ENCODE results near the gene CAND1.

The CAND1 gene

DNA sequence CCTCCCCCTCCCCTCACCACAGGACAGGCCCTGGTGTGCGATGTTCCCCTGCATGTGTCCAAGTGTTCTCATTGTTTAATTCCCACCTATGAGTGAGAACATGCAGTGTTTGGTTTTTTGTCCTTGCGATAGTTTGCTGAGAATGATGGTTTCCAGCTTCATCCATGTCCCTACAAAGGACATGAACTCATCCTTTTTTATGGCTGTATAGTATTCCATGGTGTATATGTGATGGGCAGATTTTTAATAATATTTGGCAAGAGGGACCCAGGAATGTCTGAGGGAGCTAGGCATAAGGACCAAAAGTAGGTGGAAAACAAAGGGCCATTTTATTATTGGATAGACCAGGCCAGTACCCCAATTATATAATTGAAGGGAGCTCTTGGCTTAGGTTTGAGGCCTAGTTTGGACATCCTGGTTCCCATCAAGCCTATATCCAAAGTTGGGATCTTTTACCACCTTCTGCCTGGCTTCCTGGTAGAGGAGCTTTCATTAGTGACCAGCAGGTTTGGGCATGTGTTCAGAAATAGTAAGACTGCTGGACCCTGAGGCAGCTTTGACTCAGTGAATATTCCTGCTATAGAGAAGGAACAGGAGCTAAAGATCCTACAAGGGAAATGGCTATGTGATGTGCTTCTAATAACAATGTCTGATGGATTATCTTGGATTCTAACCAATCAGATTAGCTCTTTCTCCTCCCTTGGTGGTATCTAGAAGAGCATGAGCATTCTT lies 76.0 kb downstream of the CAND1 start:
- DNase-seq (ENCODE audit: low spot score), result no peak

DNA sequence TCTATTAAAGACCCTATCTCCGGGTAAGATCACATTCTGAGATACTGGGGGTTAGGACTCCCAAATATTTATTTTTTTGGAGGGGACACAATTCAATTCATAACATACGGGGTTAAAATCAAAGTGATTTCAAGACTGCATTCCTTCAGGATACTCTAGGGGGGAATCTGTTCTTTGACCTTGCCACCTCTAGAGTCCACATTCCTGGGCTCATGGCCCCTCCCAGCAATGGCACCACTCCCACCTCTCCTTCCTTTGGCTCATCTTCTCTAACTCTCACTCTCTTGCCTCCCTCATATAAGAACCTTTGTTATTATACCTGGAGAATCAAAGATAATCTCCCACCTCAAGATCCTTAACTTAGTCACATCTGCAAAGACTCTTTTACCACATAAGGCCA lies 79.5 kb downstream of the CAND1 start:
- DNase-seq (ENCODE audit: low spot score), result no peak

DNA sequence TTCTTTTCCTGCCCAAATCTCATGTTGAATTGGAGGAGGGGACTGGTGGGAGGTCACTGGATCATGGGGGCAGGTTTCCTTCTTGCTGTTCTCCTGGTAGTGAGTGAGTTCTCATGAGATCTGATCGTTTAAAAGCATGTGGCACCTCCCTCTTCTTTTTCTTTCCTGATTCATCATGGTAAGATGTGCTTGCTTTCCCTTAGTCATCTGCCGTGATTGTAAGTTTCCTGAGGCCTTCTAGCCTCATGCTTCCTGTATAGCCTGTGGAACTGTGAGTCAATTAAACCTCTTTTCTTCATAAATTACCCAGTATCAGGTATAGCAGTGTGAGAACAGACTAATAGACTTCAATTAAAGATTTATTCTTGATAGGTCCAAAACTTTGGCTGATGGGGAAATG lies 83.5 kb downstream of the CAND1 start:
- DNase-seq (ENCODE audit: low spot score), result no peak

DNA sequence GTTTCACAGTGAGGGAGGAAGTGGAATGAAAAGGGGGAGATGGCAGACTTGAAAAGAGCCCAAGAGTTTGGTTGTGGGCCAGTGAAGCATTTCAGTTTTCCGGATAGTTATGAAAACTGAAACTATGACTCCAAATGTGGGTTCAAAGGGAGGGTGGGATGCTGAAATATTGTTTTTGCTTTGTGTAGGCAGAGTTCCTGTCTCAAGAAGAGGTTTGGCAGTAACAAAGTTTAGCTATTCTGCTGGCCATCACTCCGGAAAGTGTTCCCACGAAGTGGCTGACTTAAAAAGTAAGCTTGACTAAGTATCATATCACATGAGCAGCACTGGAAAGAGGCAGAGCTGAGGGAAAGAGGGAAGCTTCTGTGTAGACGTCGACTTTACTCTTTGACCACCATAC lies 85.2 kb downstream of the CAND1 start:
- no peak for DNase-seq (ENCODE audit: low spot score)

DNA sequence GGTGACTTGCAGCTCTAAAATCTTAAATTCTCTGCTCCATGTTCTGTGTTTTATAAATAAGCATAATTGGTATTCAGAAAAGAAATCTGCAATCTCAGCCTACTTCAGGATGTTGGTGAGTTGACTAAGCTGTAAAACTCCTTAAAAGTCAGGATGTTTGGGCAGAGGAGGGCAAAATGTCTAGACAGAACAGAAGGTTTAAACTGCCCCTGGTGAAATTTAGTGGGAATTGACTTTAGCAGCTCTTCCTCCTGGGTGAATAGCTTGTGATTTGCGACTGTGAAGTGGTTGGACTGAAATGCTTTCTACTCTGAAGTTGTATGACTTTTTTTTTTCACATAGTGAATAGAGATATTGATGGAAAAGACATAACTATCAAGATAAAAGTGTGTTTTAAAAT lies 85.8 kb downstream of the CAND1 start:
- DNase-seq (ENCODE audit: low spot score), result no peak

DNA sequence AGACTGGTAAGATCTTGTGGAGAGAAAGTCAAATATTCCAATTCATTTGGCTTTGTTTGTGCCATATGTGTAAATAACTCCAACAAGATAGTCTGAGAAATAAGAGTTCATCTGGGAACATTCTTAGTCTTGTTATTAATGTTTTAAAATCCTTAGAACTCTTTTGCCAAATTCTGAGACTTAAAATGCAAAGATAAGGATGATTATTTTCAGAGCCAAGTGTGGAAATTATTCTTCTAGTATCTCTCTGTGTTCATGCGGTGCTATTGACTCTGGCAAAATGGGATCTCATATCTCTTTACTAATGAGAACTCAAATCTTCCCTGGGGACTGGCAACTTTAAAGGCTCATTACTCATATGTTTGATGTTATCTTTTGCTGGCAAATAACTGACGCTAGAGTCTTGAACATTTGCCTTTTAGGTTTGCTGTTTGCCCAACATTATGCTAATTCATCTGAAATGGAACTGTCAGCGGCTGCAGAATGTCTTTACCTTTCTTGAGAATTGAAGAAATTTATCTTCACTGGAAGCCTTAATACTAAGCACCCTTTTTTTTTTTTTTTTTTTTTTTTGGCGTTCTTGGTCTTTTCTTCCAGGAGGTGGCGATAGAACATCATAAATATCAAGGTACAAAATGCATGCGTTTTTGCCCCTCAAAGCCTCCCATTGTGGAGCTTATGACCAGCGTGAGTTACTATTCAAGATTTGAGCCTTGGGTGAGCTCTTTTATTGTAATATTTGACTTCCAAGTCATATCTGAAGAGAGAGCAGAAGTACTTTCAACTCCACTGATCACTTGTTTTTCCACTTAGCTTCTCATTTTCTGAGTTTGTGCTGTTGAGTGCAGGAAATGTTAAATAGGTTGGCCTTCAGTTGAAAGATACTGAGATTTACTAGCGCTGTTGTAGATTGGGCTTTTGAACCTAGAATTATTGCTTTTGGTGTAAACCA lies 86.5 kb downstream of the CAND1 start:
- DNase-seq (ENCODE audit: low spot score), result peak; percentile 33

DNA sequence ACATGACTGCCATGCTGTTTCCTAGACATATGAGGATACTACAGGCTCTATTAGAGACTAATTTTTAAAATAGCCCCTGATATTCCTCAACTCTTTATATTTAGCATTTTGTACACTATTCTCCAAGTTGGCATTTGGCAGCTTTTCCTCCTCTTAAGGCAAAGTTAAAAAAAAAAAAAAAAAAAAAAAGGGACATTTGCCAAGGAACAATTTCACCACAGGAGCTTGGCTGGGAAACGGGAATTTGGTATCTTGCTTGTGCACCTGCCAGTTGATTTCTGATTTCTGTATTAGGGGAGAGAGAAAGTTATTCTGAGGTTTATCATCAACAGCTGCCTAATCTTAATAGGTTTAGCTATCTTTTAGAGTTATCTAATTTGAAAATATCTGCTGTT lies 87.2 kb downstream of the CAND1 start:
- no peak for DNase-seq (ENCODE audit: low spot score)

DNA sequence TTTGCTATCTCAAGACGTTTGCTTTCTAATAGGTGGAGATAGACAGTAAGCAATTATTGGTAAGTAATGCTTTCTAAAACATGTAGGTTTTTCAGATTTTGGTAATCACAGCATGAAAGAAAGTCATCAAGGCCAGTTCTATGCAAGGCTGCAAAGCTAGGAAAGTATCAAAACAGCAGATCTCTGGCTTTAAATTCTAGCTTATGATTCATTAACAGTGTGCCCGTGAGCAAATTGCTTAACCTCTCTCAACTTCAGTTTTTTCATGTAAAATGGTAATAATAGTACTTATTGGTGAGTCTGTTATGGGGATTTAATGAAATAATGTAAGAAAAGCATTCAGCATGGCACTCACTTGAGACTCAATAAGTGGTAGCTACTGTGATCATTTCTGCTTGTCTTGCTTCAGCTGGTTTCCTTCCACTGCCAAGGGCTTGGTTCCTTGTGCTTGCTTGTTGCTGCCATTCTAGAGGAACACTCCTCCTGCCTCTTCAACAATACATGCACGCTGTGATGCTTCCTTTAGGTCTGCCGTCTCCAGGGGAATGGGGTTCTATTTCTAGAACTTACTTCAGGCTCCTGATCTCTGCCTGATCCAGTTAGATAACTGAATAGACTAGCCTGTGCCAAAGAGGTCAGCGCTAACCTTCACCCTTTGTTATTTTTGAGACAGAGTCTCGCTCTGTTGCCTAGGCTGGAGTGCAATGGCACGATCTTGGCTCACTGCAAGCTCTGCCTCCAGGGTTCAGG lies 88.4 kb downstream of the CAND1 start:
- DNase-seq (ENCODE audit: low spot score), result no peak

DNA sequence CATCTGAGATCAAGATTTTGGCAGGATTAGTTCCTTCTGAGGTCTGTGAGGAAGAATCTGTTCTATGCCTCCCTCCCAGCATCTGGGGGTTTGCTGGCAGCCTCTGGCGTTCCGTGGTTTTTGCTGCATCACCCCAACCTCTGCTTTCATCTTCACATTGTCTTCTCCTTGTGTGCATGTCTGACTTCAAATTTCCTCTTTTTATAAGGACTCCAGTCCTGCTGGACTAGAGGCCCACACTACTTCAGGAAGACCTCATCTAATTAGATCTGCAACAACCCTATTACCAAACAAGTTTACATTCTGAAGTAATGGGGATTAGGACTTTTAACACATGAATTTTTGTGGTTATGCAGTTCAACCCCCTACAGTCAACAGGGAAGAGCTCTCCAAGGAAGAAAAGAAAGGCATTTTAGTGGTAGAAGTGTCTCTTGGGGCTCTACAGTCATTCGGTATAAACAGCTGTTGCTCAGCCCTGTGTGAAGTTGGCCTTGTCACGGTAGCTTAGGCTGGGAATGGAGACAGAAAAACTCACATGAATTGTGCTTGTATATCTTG lies 89.7 kb downstream of the CAND1 start:
- peak; percentile 49 for DNase-seq (ENCODE audit: low spot score)

DNA sequence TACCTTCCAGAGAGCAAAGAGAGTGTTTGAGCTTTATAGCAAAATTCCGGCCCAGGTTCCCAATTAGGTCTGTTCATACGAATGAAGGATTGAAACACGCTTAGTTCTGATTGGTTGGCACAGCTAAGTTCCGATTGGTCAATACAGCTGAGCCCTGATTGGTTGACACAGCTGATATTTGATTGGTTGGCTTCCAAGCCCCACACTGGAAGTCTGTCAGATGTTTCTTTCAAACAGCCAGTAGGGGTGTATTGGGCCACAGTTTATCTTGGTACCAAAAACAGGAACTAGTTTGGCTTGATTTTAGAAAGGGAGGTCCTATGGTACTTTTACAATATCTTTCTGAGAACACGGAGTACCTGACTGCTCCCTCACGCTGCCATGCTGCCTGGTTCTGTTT lies 93.4 kb downstream of the CAND1 start:
- DNase-seq (ENCODE audit: low spot score), result no peak

DNA sequence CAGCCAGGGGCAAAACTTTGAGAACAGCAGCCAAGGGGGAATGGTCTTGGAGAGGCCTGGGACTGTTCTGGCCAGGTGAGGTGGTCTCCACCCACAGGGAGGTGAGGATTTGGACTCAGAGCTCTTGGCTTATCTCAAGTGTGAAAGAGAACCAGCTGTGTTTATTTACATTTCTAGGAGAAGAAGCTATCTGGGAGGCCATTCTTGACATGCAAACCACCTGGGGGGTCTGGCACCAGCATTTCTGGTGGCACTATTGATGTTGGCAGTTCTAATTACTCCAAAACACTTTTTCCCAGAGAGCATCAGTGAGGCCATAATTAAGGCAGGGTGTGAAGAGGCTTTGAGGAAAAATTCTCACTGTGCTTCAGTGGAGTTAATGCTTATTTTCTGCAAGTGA lies 95.1 kb downstream of the CAND1 start:
- no peak for DNase-seq (ENCODE audit: low spot score)

DNA sequence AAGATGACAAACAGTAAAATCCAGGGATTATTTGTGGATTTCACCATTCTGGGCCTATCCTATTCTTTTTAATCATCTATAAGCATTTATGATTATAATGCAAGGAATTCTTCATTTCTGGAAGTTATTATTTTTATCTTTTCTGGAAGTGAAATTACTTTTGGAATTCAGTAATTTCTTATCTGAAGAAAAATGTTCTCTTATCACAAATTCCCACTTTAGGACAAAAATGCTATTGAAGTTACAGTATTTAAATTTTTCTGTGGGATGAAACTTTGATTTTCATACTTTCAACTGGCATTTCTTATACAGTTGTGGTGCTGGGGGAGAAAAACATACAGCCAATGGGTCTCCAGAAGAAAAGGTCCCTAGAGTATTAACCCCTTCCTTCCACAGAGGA lies 96.0 kb downstream of the CAND1 start:
- DNase-seq (ENCODE audit: low spot score), result no peak

DNA sequence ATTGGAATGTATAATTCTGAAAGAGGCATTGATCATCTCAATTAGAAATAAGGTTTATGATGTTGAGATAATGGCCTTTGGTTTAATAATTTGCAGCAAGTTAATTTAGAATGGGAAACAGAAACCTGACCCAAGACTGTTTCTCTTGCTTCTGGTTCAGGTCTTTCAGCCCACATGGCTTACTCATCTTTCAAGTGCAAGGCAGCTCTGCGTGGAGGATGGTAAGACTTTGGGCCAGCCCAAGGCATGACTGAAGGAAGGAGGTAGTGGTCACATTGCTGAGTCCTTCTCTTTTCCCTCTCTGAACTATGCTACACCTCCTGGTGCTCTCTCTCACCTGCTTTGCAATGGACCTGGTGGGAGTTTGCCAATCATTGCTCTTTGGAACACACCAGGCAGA lies 98.7 kb downstream of the CAND1 start:
- DNase-seq (ENCODE audit: low spot score), result no peak

Measured in AG08396 (cell line).